Measurements from ENCODE around the gene SLC24A1.
"Not testable (repeated sequence)": the region's sequence is repeated elsewhere in the genome, so short reads cannot be mapped to it uniquely, and the experiment has no call there.

The SLC24A1 gene

GRCh38 chr15:65621638-65622037, at the start of gene SLC24A1:
Gene SLC24A1, plus strand, starts transcription at chr15:65621938. Its CDS starts 2,143 bp downstream, at chr15:65624081.
- DNase-seq, result no peak

- DNase-seq, result no peak
Observed at GRCh38 chr15:65571971-65572370, 49.8 kb upstream of the SLC24A1 start.

GRCh38 chr15:65576664-65577063, 45.1 kb upstream of the SLC24A1 start:
- DNase-seq, result no peak

- DNase-seq, result no peak
Observed at GRCh38 chr15:65577129-65577996, 44.4 kb upstream of the SLC24A1 start.

GRCh38 chr15:65578904-65579728, 42.6 kb upstream of the SLC24A1 start:
- no peak for DNase-seq

GRCh38 chr15:65579762-65580161, 42.0 kb upstream of the SLC24A1 start:
- DNase-seq, result no peak

- no peak for DNase-seq
Observed at GRCh38 chr15:65580287-65580686, 41.5 kb upstream of the SLC24A1 start.

GRCh38 chr15:65583701-65584100, 38.0 kb upstream of the SLC24A1 start:
- peak; percentile 32 for DNase-seq

GRCh38 chr15:65584241-65584640, 37.5 kb upstream of the SLC24A1 start:
- no peak for DNase-seq

GRCh38 chr15:65587094-65587493, 34.6 kb upstream of the SLC24A1 start:
- no peak for DNase-seq

GRCh38 chr15:65595960-65596359, 25.8 kb upstream of the SLC24A1 start:
- no peak for DNase-seq

- DNase-seq, result no peak
Observed at GRCh38 chr15:65598468-65598867, 23.3 kb upstream of the SLC24A1 start.

- DNase-seq, result no peak
Observed at GRCh38 chr15:65599677-65600076, 22.1 kb upstream of the SLC24A1 start.

GRCh38 chr15:65603134-65603533, 18.6 kb upstream of the SLC24A1 start:
- no peak for DNase-seq

- DNase-seq, result no peak
Observed at GRCh38 chr15:65603559-65603958, 18.2 kb upstream of the SLC24A1 start.

- DNase-seq, result peak; percentile 98
Observed at GRCh38 chr15:65610871-65611718, 10.6 kb upstream of the SLC24A1 start, which contains the start of gene INTS14. Gene INTS14, minus strand, starts transcription at chr15:65611131. Its CDS starts 3,751 bp downstream, at chr15:65607380.

GRCh38 chr15:65611888-65612615, 9.7 kb upstream of the SLC24A1 start:
- no peak for DNase-seq

- DNase-seq, result peak; percentile 14
Observed at GRCh38 chr15:65612616-65612946, 9.2 kb upstream of the SLC24A1 start.

GRCh38 chr15:65612949-65613744, 8.6 kb upstream of the SLC24A1 start:
- no peak for DNase-seq

- DNase-seq, result not testable (repeated sequence)
Observed at GRCh38 chr15:65615887-65616286, 5.9 kb upstream of the SLC24A1 start.

GRCh38 chr15:65618560-65619109, 3.1 kb upstream of the SLC24A1 start:
- no peak for DNase-seq

All from activated CD4-positive, alpha-beta T cell treated with anti-CD3 and anti-CD28 coated beads for 48 hours (primary cell).